Astrocyte (in vitro differentiated cells and primary cell): ENCODE measurements around the gene EVPLL. TPM values are rescaled to one million over a fixed set of nuclear protein-coding genes. Genes with fewer than 3 reads are reported as not detected.

ENCODE experiments used
- DNase-seq: peaks from one replicate; pipeline ENCODE4 v3.0.0-alpha.2; 2010; ENCODE audit warnings: low read depth
- FAIRE-seq: peaks from 2 replicates; lab custom pipeline; 2011; peaks lifted over from hg19 to GRCh38; lab: Jason Lieb, UNC
- H2AFZ ChIP-seq: 2 replicates; pipeline ENCODE4 v1.6.0; 2012; ENCODE audit warnings: low read depth, low read length, inconsistent platforms
- H3K27ac ChIP-seq: 2 replicates; pipeline ENCODE4 v1.5.1; 2011; ENCODE audit warnings: low read depth, low read length, inconsistent platforms
- H3K27me3 ChIP-seq: 2 replicates; pipeline ENCODE4 v1.6.0; 2011; ENCODE audit warnings: low read length, inconsistent platforms; ENCODE audit not compliant: insufficient read depth
- H3K36me3 ChIP-seq: 2 replicates; pipeline ENCODE4 v1.5.1; 2011; ENCODE audit warnings: low read length, inconsistent platforms; ENCODE audit not compliant: insufficient read depth
- H3K4me1 ChIP-seq: 2 replicates; pipeline ENCODE4 v1.5.1; 2011; ENCODE audit warnings: low read length, inconsistent platforms; ENCODE audit not compliant: insufficient read depth
- H3K4me2 ChIP-seq: 2 replicates; pipeline ENCODE4 v1.6.0; 2012; ENCODE audit warnings: low read length, inconsistent platforms
- H3K4me3 ChIP-seq: 2 replicates; pipeline ENCODE4 v1.5.1; 2011; ENCODE audit warnings: low read depth, mild to moderate bottlenecking, low read length, inconsistent platforms; ENCODE audit not compliant: insufficient read depth
- H3K79me2 ChIP-seq: 2 replicates; pipeline ENCODE4 v1.6.0; 2012; ENCODE audit warnings: mild to moderate bottlenecking, low read length, inconsistent platforms; ENCODE audit not compliant: insufficient read depth
- H3K9ac ChIP-seq: 2 replicates; pipeline ENCODE4 v1.6.0; 2012; ENCODE audit warnings: mild to moderate bottlenecking, low read length, inconsistent platforms
- H3K9me3 ChIP-seq: 2 replicates; pipeline ENCODE4 v1.5.1; 2012; ENCODE audit warnings: low read depth, mild to moderate bottlenecking, low read length, inconsistent platforms; ENCODE audit not compliant: insufficient read depth
- H4K20me1 ChIP-seq: 2 replicates; pipeline ENCODE4 v1.6.0; 2012; ENCODE audit warnings: low read length, inconsistent platforms; ENCODE audit not compliant: insufficient read depth
- H3K27ac Mint-ChIP-seq: one replicate; pipeline ENCODE4 v1.8.0; 2021; ENCODE audit warnings: mild to moderate bottlenecking, mixed read lengths; ENCODE audit not compliant: unreplicated experiment
- H3K27me3 Mint-ChIP-seq: one replicate; pipeline ENCODE4 v1.8.0; 2021; ENCODE audit warnings: low read depth, mixed read lengths; ENCODE audit not compliant: unreplicated experiment
- H3K36me3 Mint-ChIP-seq: one replicate; pipeline ENCODE4 v1.8.0; 2021; ENCODE audit warnings: low read depth, mixed read lengths; ENCODE audit not compliant: unreplicated experiment
- H3K4me1 Mint-ChIP-seq: one replicate; pipeline ENCODE4 v1.8.0; 2021; ENCODE audit warnings: low read depth, mixed read lengths; ENCODE audit not compliant: unreplicated experiment
- H3K4me3 Mint-ChIP-seq: one replicate; pipeline ENCODE4 v1.8.0; 2021; ENCODE audit warnings: mild to moderate bottlenecking, moderate library complexity, mixed read lengths; ENCODE audit not compliant: unreplicated experiment
- H3K9me3 Mint-ChIP-seq: one replicate; pipeline ENCODE4 v1.8.0; 2021; ENCODE audit warnings: mild to moderate bottlenecking, mixed read lengths; ENCODE audit not compliant: unreplicated experiment
- CTCF ChIP-seq: IDR thresholded peaks from 2 replicates; pipeline ENCODE4 v1.5.1; 2011; ENCODE audit warnings: low read depth, mild to moderate bottlenecking, inconsistent platforms, low read length, moderate library complexity; ENCODE audit not compliant: insufficient read depth
- EZH2 ChIP-seq: IDR thresholded peaks from 2 replicates; pipeline ENCODE4 v1.6.1; 2012; ENCODE audit warnings: mild to moderate bottlenecking, low read length, inconsistent platforms; ENCODE audit not compliant: insufficient read depth
- total RNA-seq: library from RNA; stranded (reverse); gene quantifications from 2 replicates; pipeline ENCODE4 v1.2.1, GENCODE V29; 2021

Gene EVPLL
- total RNA-seq, 1 donor from 2014 or later, result not detected

- Histone ChIP-seq H3K27ac (no peak overlapping the region), H3K4me3 (no peak overlapping the region), H2AFZ (no peak overlapping the region), H3K27me3 (no peaks in the 10 kb centered on the region), H3K36me3 (no peaks in the 10 kb centered on the region), H3K9ac (no peak overlapping the region), H3K4me2 (no peak overlapping the region), H4K20me1 (no peaks in the 10 kb centered on the region), H3K4me1 (no peaks in the 10 kb centered on the region), H3K9me3 (no peaks in the 10 kb centered on the region), H3K79me2 (no peaks in the 10 kb centered on the region)
- H3K4me3 Mint-ChIP-seq, result no peak overlapping the region
- no peaks in the 10 kb centered on the region for H3K36me3 Mint-ChIP-seq
- H3K27ac Mint-ChIP-seq, result no peak overlapping the region
- peaks cover 4% of the 10 kb centered on the region for H3K9me3 Mint-ChIP-seq
- H3K4me1 Mint-ChIP-seq, result no peaks in the 10 kb centered on the region
- no peak for DNase-seq
- H3K27me3 Mint-ChIP-seq, result peaks cover 8% of the 10 kb centered on the region
- FAIRE-seq, result peak; percentile 26
- no peak for TF ChIP-seq EZH2
- TF ChIP-seq CTCF, result no peak
Measured at GRCh38 chr17:18379246-18380146, 1.9 kb downstream of the EVPLL start.

DNA sequence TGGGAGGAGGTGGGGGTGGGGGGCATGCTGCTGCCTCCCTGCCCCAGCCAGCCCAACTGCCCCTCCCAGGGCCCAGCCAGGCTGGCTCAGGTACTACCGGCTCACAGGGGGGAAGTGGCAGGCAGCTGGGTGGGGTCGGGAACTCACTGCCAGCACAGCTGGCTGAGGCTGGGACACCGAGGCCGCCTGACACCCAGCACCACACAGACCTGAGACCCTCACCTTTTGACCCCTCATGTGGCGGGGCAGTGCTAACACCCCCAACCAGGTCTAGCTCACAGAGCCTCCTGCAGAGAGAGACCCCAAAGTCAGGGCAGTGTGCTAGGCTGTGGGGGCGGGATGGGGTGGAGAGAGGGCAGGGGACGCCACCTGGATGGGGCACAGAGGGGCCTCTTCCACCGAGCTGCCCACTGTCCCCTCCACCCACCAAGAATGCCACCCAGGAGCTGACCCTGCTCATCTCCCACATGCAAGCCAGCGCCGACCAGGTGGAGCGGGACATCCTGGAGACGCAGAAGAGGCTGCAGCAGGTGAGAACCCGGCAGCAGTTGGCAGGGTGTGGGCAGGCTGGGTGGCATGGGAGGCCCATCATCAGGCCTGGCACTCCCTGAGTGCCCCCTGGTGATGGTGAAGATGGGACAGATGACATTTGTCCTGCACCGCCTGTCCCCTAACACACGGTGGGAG lies 3.0 kb downstream of the EVPLL start:
- DNase-seq, result no peak
- H3K27ac Mint-ChIP-seq, result no peak overlapping the region
- no peak overlapping the region for H3K4me3 Mint-ChIP-seq
- H3K4me3 ChIP-seq, result no peak overlapping the region
- no peak for FAIRE-seq
- TF ChIP-seq EZH2 (no peak), CTCF (no peak)
- no peaks in the 10 kb centered on the region for H3K4me1 ChIP-seq
- no peaks in the 10 kb centered on the region for H4K20me1 ChIP-seq
- H3K79me2 ChIP-seq, result no peaks in the 10 kb centered on the region
- peaks cover 1% of the 10 kb centered on the region for H3K9me3 Mint-ChIP-seq
- H3K36me3 Mint-ChIP-seq, result no peaks in the 10 kb centered on the region
- H3K27me3 Mint-ChIP-seq, result peaks cover 11% of the 10 kb centered on the region
- H3K4me2 ChIP-seq, result no peak overlapping the region
- H3K9ac ChIP-seq, result no peak overlapping the region
- H3K9me3 ChIP-seq, result no peaks in the 10 kb centered on the region
- no peak overlapping the region for H3K27ac ChIP-seq
- no peaks in the 10 kb centered on the region for H3K36me3 ChIP-seq
- no peaks in the 10 kb centered on the region for H3K4me1 Mint-ChIP-seq
- H3K27me3 ChIP-seq, result no peaks in the 10 kb centered on the region
- H2AFZ ChIP-seq, result no peak overlapping the region
